ENCODE results near the gene SLC39A9.
"Not testable (repeated sequence)": the region's sequence is repeated elsewhere in the genome, so short reads cannot be mapped to it uniquely, and the experiment has no call there.

Gene SLC39A9

GRCh38 chr14:69370061-69370460 lies 28.4 kb upstream of the SLC39A9 start:
- no peak for DNase-seq

GRCh38 chr14:69372146-69372545 lies 26.3 kb upstream of the SLC39A9 start:
- DNase-seq, result no peak

GRCh38 chr14:69373104-69373503 lies 25.4 kb upstream of the SLC39A9 start:
- no peak for DNase-seq

GRCh38 chr14:69374235-69374634 lies 24.3 kb upstream of the SLC39A9 start:
- DNase-seq, result no peak

- DNase-seq, result no peak
Observed at GRCh38 chr14:69375182-69375581, 23.3 kb upstream of the SLC39A9 start.

DNA sequence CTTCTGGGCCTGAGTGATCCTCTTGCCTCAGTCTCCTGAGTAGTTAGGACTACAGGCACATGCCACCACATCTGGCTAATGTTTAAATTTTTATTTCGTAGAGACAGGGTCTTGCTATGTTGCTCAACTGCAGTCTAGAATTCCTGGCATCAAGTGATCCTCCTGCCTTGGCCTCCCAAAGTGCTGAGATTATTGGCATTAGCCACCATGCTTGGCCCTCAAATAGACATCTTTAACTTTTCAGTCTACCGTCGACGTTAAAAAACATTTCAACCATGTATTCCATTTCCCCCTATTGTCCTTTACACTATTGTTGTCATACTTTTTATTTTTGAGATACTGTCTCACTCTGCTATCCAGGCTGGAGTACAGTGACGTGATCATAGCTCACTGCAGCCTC lies 22.8 kb upstream of the SLC39A9 start:
- DNase-seq, result no peak

- DNase-seq, result peak; percentile 88
Observed at GRCh38 chr14:69376439-69376838, 22.1 kb upstream of the SLC39A9 start.

GRCh38 chr14:69378274-69378673 lies 20.2 kb upstream of the SLC39A9 start:
- no peak for DNase-seq

DNA sequence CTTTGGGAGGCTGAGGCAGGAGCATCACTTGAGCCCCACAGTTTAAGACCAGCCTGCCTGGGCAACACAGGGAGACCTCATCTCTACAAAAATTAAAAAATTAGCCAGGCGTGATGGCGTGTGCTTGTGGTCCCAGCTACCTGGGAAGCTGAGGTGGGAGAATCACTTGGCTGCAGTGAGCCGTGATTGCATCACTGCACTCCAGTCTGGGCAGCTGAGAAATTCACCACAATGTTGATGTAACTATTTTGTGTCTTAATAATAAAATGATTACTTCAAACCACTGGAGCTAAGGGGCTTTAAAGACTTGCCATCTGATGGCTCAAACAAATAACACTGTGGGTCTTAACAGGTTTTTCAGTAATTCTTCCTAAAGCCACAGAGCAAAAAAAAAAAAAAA lies 11.2 kb upstream of the SLC39A9 start:
- no peak for DNase-seq

DNA sequence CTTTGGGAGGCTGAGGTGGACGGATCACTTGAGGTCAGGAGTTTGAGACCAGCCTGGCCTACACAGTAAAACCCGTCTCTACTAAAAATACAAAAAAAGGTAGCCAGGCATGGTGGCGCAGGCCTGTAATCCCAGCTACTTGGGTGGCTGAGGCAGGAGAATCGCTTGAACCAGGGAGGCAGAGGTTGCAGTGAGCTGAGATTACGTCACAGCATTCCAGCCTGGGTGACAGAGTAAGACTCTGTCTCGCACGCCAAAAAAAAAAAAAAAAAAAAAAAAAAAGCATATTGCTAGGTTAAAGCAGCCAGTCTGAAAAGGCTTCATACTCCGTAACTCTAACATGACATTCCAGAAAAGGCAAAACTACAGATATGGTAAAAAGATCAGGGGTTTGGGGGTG lies 7.1 kb upstream of the SLC39A9 start:
- not testable (repeated sequence) for DNase-seq

- no peak for DNase-seq
Observed at GRCh38 chr14:69392481-69392880, 6.0 kb upstream of the SLC39A9 start.

DNA sequence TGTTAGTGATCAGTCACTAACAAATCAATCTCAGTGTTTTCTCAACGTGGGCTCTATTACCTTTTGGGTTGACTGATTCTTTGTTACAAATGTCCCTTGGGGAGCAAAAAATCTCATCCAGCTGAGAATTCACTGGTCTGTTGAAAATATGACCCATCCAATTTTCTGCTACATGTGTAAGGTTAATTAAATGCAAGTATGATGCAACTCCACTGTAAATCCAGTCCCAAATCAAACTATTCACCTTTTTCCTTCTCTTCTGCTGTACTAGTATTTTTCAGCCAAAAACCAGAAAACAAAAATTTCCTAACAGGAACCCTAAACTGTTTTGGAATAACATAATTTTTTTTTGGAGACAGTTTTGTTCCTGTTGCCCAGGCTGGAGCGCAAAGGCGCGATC lies 2.6 kb upstream of the SLC39A9 start:
- no peak for DNase-seq

- DNase-seq, result no peak
Observed at GRCh38 chr14:69398818-69399210, 322 bp downstream of the SLC39A9 start.

GRCh38 chr14:69399750-69400149 lies 1.3 kb downstream of the SLC39A9 start:
- DNase-seq, result no peak

DNA sequence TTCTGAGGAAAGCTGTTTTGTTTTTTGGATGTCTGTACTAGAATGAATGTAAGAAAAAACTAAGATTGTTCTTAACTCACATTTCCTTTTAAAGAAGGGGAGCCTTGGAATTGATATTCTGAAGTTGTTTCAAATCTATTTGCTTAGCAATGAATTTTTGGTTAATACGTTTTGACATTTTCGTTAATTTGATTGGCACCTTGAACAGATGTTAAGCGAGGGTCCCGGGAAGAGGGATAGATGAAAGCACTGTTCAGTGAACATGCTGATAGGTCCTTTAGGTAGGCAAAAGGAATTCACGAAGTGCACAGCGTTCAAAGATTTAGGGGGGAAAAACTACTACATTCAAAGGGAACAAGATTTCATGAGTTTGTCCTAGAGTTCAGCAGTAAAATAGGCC lies 1.7 kb downstream of the SLC39A9 start:
- no peak for DNase-seq

GRCh38 chr14:69401841-69402240 lies 3.3 kb downstream of the SLC39A9 start:
- DNase-seq, result no peak

DNA sequence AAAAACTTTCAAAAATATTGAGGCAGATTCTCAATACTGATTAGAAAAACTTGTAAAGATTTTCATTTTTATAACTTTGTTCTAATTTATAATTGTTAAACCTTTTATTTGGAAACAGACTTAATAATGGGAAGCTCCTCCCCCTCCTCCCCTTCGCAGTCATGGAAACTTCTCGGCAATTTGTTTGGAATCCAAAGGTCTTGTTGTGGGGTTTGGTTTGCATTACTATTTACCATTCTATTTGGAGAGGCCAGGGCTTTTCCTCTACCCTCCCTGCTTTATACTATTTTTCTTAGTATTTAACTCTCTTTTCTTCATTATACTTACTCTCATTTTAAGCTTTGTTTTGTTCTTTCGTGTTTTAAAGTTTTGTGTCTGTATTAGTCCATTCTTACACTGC lies 6.0 kb downstream of the SLC39A9 start:
- DNase-seq, result no peak

- no peak for DNase-seq
Observed at GRCh38 chr14:69404883-69405282, 6.4 kb downstream of the SLC39A9 start.

DNA sequence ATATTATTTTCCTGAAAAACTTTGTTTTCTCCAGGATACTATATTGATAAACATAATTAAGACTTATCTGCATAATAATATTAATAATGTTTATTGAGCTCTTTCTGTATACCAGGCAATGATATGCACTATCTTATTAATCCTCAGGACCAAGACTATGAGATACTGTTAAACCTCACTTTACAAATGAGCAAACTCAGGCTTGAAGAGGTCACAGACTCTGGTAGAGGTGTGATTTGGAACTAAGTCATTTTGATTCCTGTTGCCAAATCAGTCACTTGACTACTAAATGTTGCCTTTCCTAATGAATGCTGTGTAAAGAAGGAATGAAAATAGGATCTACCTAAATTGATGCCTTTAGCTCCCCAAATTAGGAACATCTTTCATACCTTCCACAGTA lies 7.3 kb downstream of the SLC39A9 start:
- no peak for DNase-seq

DNA sequence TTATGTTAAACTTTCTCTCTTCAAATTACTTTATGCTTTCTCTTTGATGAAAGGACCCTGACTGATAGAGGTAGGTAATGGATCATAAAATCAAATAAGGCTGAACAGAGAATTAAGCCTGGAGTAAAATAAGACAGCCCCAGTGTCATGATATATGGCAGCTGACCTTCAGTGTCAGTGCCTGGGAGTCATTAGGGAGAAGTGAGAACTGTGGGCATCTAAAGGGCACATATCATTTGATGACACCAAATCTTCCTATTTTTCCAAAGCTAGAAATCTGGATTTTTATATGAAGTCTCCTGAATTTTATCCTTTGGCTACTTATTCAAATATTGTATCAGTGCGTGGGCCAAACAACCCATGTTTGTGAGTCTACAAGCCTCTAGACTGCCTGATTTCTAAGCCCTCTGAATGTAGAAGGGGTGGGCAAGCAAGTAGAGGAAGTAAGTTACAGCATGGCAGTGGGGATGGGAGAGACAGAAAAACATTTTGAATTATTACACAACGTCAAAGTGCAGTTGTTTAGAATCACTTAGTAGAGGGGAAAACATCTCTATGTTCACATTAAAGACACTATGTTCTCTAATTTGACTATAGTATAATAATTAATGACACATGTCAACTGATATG lies 10.0 kb downstream of the SLC39A9 start:
- peak; percentile 65 for DNase-seq

GRCh38 chr14:69413483-69413882 lies 15.0 kb downstream of the SLC39A9 start:
- no peak for DNase-seq

DNA sequence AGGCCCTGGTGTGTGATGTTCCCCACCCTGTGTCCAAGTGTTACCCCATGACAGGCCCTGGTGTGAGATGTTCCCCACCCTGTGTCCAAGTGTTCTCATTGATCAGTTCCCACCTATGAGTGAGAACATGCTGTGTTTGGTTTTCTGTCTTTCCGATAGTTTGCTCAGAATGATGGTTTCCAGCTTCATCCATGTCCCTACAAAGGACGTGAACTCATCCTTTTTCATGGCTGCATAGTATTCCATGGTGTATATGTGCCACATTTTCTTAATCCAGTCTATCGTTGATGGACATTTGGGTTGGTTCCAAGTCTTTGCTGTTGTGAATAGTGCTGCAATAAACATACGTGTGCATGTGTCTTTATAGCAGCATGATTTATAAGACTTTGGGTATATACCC lies 17.6 kb downstream of the SLC39A9 start:
- DNase-seq, result not testable (repeated sequence)

DNA sequence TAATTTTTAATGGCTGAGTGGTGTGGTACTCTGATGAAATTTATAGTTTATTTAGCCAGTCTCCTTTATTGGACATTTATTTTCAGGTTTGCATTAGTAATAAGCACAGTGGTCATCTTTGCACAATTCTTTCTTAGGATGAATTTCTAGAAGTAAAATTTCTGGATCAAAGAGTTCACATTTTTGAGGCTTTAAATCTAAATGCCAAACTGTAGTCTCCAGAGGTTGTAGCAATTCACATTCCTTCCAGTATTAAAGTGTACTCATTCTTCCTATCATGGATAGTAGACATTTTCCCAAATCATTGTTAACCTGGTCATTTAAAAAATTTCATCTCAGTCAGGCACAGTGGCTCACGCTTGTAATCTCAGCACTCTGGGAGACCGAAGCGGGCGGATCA lies 24.8 kb downstream of the SLC39A9 start:
- no peak for DNase-seq

GRCh38 chr14:69424149-69424923 lies 25.8 kb downstream of the SLC39A9 start:
- DNase-seq, result peak; percentile 31

DNA sequence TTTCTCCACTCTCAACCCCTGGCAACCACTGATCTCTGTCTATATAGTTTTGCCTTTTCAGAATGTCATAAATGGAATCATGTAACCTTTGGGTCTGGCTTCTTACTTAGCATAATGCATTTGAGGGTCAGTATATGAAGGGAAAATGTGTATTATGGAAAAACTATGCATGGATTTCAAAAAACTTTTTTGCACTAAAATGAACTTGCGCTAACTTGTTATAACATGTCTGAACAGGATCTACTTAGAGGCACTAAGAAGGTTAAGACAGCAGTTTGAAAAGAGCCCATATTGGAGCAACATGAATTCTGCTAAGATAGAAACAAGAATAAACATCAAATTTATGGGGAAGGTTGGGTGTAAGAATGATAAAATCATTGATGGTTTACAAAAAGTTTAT lies 29.1 kb downstream of the SLC39A9 start:
- no peak for DNase-seq
